ENCODE results near the gene DNAJC19. TPM values are rescaled to one million over a fixed set of nuclear protein-coding genes. Genes with fewer than 3 reads are reported as not detected.

DNAJC19 gene
- total RNA-seq, 4 donors from 2014 or later, result 24.6 to 67.6 (median 46.0) TPM

GRCh38 chr3:180947761-180948390 is 41.7 kb downstream of the DNAJC19 start:
- ATAC-seq, result no peak
- Histone ChIP-seq H3K4me3 (no peak overlapping the region), H3K9me3 (no peaks in the 10 kb centered on the region), H3K4me1 (no peaks in the 10 kb centered on the region), H3K36me3 (peaks cover 0 to 77% of the 10 kb centered on the region in 2 donors), H3K27me3 (no peaks in the 10 kb centered on the region), H3K27ac (no peak overlapping the region)
- no peak for TF ChIP-seq POLR2A (IDR thresholded peaks at IDR 0.05)
- no peak for TF ChIP-seq POLR2AphosphoS5 (IDR thresholded peaks at IDR 0.05)
- TF ChIP-seq EP300 (IDR thresholded peaks at IDR 0.05), result no peak
- no peak for TF ChIP-seq CTCF (IDR thresholded peaks at IDR 0.05)
- 95 to 98% methylated on average over 4 of the region's 4 CpGs for WGBS, 2 donors (ENCODE audit: low coverage in 1 of 2)

- Histone ChIP-seq H3K4me1 (no peaks in the 10 kb centered on the region), H3K27me3 (no peaks in the 10 kb centered on the region), H3K4me3 (no peak overlapping the region), H3K9me3 (no peaks in the 10 kb centered on the region), H3K36me3 (peaks cover 0 to 45% of the 10 kb centered on the region in 2 donors), H3K27ac (no peak overlapping the region)
- WGBS, 2 donors (ENCODE audit: low coverage in 1 of 2), result 92 to 93% methylated on average over 5 of the region's 5 CpGs
- TF ChIP-seq POLR2AphosphoS5 (IDR thresholded peaks at IDR 0.05) (no peak), CTCF (IDR thresholded peaks at IDR 0.05) (no peak), POLR2A (IDR thresholded peaks at IDR 0.05) (no peak), EP300 (IDR thresholded peaks at IDR 0.05) (no peak)
- ATAC-seq, result no peak
Observed at GRCh38 chr3:180940826-180941225, 48.7 kb downstream of the DNAJC19 start.

GRCh38 chr3:180934638-180935037 is 54.9 kb downstream of the DNAJC19 start:
- peaks cover 0 to 25% of the 10 kb centered on the region in 2 donors for H3K36me3 ChIP-seq
- no peaks in the 10 kb centered on the region for H3K9me3 ChIP-seq
- no peaks in the 10 kb centered on the region for H3K27me3 ChIP-seq
- peaks cover 0 to 45% (median 4%) of the 10 kb centered on the region in 3 donors for H3K4me1 ChIP-seq
- 76 to 89% methylated on average over 1 of the region's 1 CpG for WGBS, 2 donors (ENCODE audit: low coverage in 1 of 2)
- ATAC-seq, result no peak
- TF ChIP-seq POLR2AphosphoS5 (IDR thresholded peaks at IDR 0.05) (no peak), CTCF (IDR thresholded peaks at IDR 0.05) (no peak), POLR2A (IDR thresholded peaks at IDR 0.05) (no peak), EP300 (IDR thresholded peaks at IDR 0.05) (no peak)
- H3K27ac ChIP-seq, result no peak overlapping the region
- no peak overlapping the region for H3K4me3 ChIP-seq

Other genes starting within 250 kb of the DNAJC19 start
- 100 to 1,000 TPM; 129 to 199 (median 170) TPM for gene FXR1, start 77.1 kb downstream of the DNAJC19 start, total RNA-seq